DOHH2 (cell line): Measurements from ENCODE around the gene SUGCT.

Experiments used
- CTCF ChIP-seq: fragments of 200-600 bp; sonication (generic); IDR thresholded peaks from one replicate; pipeline ENCODE4 v1.5.1; 2014; ENCODE audit warnings: antibody characterized with exemption, mild to moderate bottlenecking, low read depth, low read length; ENCODE audit not compliant: poor library complexity, severe bottlenecking
- EZH2phosphoT487 ChIP-seq: fragments of 200-600 bp; sonication (generic); IDR thresholded peaks from 2 replicates; pipeline ENCODE4 v1.6.1; 2017; ENCODE audit warnings: borderline replicate concordance, mild to moderate bottlenecking, antibody characterized with exemption, low read length, moderate library complexity, mixed read lengths

- TF ChIP-seq CTCF (no peak), EZH2phosphoT487 (no peak)
Measured at GRCh38 chr7:40571796-40572195, 437.0 kb downstream of the SUGCT start.
